ENCODE data around the gene TBC1D1. TPM values are rescaled to one million over a fixed set of nuclear protein-coding genes. Genes with fewer than 3 reads are reported as not detected.
"Not testable (repeated sequence)": the region's sequence is repeated elsewhere in the genome, so short reads cannot be mapped to it uniquely, and the experiment has no call there.

Gene TBC1D1
- total RNA-seq, 4 donors from 2014 or later = 122 to 258 (median 139) TPM

DNA sequence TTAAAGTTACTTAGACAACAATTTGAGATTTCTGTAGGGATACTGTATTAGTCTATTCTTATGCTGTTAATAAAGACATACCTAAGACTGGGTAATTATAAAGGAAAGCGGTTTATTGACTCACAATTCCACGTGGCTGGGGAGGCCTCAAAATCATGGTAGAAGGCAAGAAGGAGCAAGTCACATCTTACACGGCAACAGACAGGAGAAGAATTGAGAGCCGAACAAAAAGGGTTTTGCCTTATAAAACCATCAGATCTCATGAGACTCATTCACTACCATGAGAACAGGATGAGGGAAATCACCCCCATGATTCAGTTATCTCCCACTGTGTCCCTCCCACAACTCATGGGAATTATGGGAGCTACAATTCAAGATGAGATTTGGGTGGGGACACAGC is 80.3 kb downstream of the TBC1D1 start:
- TF ChIP-seq POLR2AphosphoS5 (IDR thresholded peaks at IDR 0.05) (no peak), EP300 (IDR thresholded peaks at IDR 0.05; ENCODE audit: low read depth) (no peak), POLR2A (IDR thresholded peaks at IDR 0.05) (no peak)
- TF ChIP-seq, protein P1, sequence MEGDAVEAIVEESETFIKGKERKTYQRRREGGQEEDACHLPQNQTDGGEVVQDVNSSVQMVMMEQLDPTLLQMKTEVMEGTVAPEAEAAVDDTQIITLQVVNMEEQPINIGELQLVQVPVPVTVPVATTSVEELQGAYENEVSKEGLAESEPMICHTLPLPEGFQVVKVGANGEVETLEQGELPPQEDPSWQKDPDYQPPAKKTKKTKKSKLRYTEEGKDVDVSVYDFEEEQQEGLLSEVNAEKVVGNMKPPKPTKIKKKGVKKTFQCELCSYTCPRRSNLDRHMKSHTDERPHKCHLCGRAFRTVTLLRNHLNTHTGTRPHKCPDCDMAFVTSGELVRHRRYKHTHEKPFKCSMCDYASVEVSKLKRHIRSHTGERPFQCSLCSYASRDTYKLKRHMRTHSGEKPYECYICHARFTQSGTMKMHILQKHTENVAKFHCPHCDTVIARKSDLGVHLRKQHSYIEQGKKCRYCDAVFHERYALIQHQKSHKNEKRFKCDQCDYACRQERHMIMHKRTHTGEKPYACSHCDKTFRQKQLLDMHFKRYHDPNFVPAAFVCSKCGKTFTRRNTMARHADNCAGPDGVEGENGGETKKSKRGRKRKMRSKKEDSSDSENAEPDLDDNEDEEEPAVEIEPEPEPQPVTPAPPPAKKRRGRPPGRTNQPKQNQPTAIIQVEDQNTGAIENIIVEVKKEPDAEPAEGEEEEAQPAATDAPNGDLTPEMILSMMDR (IDR thresholded peaks at IDR 0.05) = no peak
- in situ Hi-C loops (cut with MboI; ENCODE audit: low pct_ligation_motif_present in 1 of 4, low pct_unique_long_range_greater_than_20kb in 1 of 4, low sequenced_read_pairs in 3 of 4) (no loop called here), intact Hi-C loops (cut with DNase I; ENCODE audit: low total_unique reads) (loop anchor here (10.0 kb wide), 1 partner anchor 54 kb away; no protein-coding TSS in a partner anchor)
- no peak for DNase-seq
- Histone ChIP-seq H3K4me1 (peaks cover 4 to 35% (median 12%) of the 10 kb centered on the region in 4 donors), H3K4me3 (no peak overlapping the region), H3K9me3 (no peaks in the 10 kb centered on the region), H3K27ac (peak overlapping the region; percentile 41 to 76 (median 62)), H3K36me3 (no peaks in the 10 kb centered on the region), H3K27me3 (no peaks in the 10 kb centered on the region)
- WGBS, 2 donors (ENCODE audit: low coverage in 1 of 2) = 92 to 94% methylated on average over 3 to 4 of the region's 4 CpGs

DNA sequence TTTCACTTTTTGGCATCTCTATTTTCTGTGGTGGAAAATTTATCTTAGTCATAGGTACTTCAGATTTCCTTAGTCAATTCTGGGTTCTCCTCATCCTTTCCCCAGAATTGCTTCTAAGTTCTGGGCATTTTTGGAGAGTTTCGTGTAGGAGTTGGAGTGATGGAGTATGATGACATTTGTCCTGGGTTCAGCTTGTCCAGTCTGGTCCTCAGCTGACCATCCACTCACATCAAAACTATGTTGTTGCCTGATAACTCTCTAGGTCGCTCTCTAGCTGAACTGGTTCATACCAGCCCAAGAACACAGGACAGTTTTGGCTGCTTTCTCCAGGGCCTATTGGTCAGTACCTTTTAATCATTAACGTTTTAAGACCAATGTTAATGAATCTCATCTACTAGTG is 82.6 kb downstream of the TBC1D1 start:
- DNase-seq = no peak
- TF ChIP-seq, protein P1 (IDR thresholded peaks at IDR 0.05) = no peak
- TF ChIP-seq POLR2A (IDR thresholded peaks at IDR 0.05) (no peak), POLR2AphosphoS5 (IDR thresholded peaks at IDR 0.05) (no peak), EP300 (IDR thresholded peaks at IDR 0.05; ENCODE audit: low read depth) (no peak)
- Histone ChIP-seq H3K9me3 (no peaks in the 10 kb centered on the region), H3K36me3 (no peaks in the 10 kb centered on the region), H3K27me3 (no peaks in the 10 kb centered on the region), H3K4me3 (no peak overlapping the region), H3K27ac (no peak overlapping the region), H3K4me1 (peaks cover 4 to 31% (median 22%) of the 10 kb centered on the region in 4 donors)
- 77 to 92% methylated on average over 3 of the region's 3 CpGs for WGBS, 2 donors (ENCODE audit: low coverage in 1 of 2)
- intact Hi-C loops (cut with DNase I; ENCODE audit: low total_unique reads) = loop anchor here (10.0 kb wide), 1 partner anchor 51 kb away; no protein-coding TSS in a partner anchor
- in situ Hi-C loops (cut with MboI; ENCODE audit: low pct_ligation_motif_present in 1 of 4, low pct_unique_long_range_greater_than_20kb in 1 of 4, low sequenced_read_pairs in 3 of 4) = no loop called here

DNA sequence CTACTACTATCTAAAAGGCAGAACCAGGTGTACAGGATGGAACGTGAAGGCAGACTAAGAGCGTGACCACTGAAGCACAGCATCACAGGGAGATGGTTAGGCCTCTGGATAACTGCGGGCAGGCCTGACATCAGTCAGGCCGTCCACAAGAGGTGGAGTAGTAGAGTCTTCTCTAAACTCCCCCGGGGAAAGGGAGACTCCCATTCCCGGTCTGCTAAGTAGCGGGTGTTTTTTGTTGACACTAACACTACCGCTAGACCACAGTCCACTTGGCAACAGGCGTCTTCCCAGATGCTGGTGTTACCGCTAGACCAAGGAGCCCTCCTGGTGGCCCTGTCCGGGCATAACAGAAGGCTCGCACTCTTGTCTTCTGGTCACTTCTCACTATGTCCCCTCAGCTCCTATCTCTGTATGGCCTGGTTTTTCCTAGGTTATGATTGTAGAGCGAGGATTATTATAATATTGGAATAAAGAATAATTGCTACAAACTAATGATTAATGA is 84.5 kb downstream of the TBC1D1 start:
- H3K4me3 ChIP-seq; H3K36me3 ChIP-seq; H3K9me3 ChIP-seq; in situ Hi-C loops (cut with MboI; ENCODE audit: low pct_ligation_motif_present in 1 of 4, low pct_unique_long_range_greater_than_20kb in 1 of 4, low sequenced_read_pairs in 3 of 4); H3K27me3 ChIP-seq; DNase-seq: not testable (repeated sequence)
- 85 to 93% methylated on average over 6 to 13 of the region's 13 CpGs for WGBS, 2 donors (ENCODE audit: low coverage in 1 of 2)
- H3K4me1 ChIP-seq = peaks cover 6 to 41% (median 38%) of the 10 kb centered on the region in 4 donors
- intact Hi-C loops (cut with DNase I; ENCODE audit: low total_unique reads) = loop anchor here (10.0 kb wide), 1 partner anchor 49 kb away; no protein-coding TSS in a partner anchor
- H3K27ac ChIP-seq = peak overlapping the region in 1 of 4 donors; percentile 18

DNA sequence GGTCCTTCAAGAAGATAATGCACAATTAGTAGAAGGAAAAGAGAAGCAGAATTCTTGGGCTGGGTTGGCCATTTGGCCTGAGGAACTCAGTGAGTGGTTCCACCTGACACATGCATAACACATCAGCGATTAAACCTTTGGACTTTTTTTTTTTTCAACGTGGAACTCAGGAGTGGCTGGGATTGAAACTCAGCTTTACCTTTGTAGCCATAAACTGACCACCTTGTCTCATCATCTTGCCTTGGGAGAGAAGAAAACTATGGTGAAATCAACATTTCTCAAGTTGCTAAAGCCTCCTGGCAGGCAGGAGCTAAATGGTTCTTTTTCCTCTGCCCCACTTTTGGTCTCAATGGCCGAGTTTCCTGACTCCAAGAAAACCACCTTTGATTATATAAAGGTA is 85.6 kb downstream of the TBC1D1 start:
- H3K27me3 ChIP-seq = no peaks in the 10 kb centered on the region
- no peaks in the 10 kb centered on the region for H3K36me3 ChIP-seq
- no peaks in the 10 kb centered on the region for H3K9me3 ChIP-seq
- 10 to 34% methylated on average over 3 of the region's 3 CpGs for WGBS, 2 donors (ENCODE audit: low coverage in 1 of 2)
- in situ Hi-C loops (cut with MboI; ENCODE audit: low pct_ligation_motif_present in 1 of 4, low pct_unique_long_range_greater_than_20kb in 1 of 4, low sequenced_read_pairs in 3 of 4) = no loop called here
- intact Hi-C loops (cut with DNase I; ENCODE audit: low total_unique reads) = loop anchor here (2.0 to 10.0 kb wide), 2 partner anchors 48 to 86 kb away; partner anchors contain the start of gene TBC1D1
- peak overlapping the region; percentile 94 to 98 (median 96) for H3K27ac ChIP-seq
- H3K4me3 ChIP-seq = peak overlapping the region; percentile 1 to 92 (median 60)
- DNase-seq = no peak
- H3K4me1 ChIP-seq = peaks cover 4 to 42% (median 37%) of the 10 kb centered on the region in 4 donors
- no peak for TF ChIP-seq EP300 (IDR thresholded peaks at IDR 0.05; ENCODE audit: low read depth)
- TF ChIP-seq POLR2AphosphoS5 (IDR thresholded peaks at IDR 0.05) = peak in 2 of 3 donors; percentile 22 to 28
- TF ChIP-seq, protein P1 (IDR thresholded peaks at IDR 0.05) = no peak
- TF ChIP-seq POLR2A (IDR thresholded peaks at IDR 0.05) = peak; percentile 49

All from transverse colon (tissue), 4 donors.